Measurements from ENCODE around the gene UGT1A8. TPM values are rescaled to one million over a fixed set of nuclear protein-coding genes. Genes with fewer than 3 reads are reported as not detected.

The UGT1A8 gene
- total RNA-seq, 1 donor from 2014 or later: not detected

- H3K4me3 Mint-ChIP-seq (ENCODE audit: unreplicated experiment): no peak overlapping the region
- H3K4me1 Mint-ChIP-seq (ENCODE audit: low read depth, unreplicated experiment): no peaks in the 10 kb centered on the region
- H3K36me3 Mint-ChIP-seq (ENCODE audit: unreplicated experiment): peaks cover 17% of the 10 kb centered on the region
- TF ChIP-seq CTCF (IDR thresholded peaks at IDR 0.05; ENCODE audit: partially characterized antibody, unreplicated experiment): no peak
- no peaks in the 10 kb centered on the region for H3K9me3 Mint-ChIP-seq (ENCODE audit: unreplicated experiment)
- no peak overlapping the region for H3K27ac Mint-ChIP-seq (ENCODE audit: unreplicated experiment)
- H3K27me3 Mint-ChIP-seq (ENCODE audit: unreplicated experiment): peaks cover 1% of the 10 kb centered on the region
- DNase-seq: no peak
Measured at GRCh38 chr2:233773854-233774253, 156.4 kb downstream of the UGT1A8 start.

DNA sequence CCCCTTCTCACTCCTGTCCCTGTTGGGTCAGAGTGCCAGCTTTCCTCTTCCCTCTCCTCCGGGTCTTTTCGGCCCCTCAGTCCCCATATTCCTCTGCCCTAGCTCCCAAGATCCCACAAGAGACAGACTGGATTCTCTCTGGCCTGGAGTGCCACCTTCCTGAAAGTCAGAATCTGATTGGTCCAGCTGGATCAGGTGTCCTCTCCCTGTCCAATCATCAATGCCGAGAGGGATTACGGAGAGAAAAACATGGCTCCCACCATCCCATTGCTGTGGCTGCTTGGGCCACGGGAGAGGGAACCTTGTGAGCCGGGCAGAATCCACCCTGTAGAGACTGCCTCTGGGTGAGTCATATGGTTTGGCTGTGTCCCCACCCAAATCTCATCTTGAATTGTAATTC, 158.0 kb downstream of the UGT1A8 start:
- H3K4me3 Mint-ChIP-seq (ENCODE audit: unreplicated experiment): no peak overlapping the region
- peaks cover 1% of the 10 kb centered on the region for H3K27me3 Mint-ChIP-seq (ENCODE audit: unreplicated experiment)
- TF ChIP-seq CTCF (IDR thresholded peaks at IDR 0.05; ENCODE audit: partially characterized antibody, unreplicated experiment): no peak
- no peak overlapping the region for H3K27ac Mint-ChIP-seq (ENCODE audit: unreplicated experiment)
- no peaks in the 10 kb centered on the region for H3K4me1 Mint-ChIP-seq (ENCODE audit: low read depth, unreplicated experiment)
- peaks cover 17% of the 10 kb centered on the region for H3K36me3 Mint-ChIP-seq (ENCODE audit: unreplicated experiment)
- no peaks in the 10 kb centered on the region for H3K9me3 Mint-ChIP-seq (ENCODE audit: unreplicated experiment)
- DNase-seq: no peak

GRCh38 chr2:233778030-233778429, 160.6 kb downstream of the UGT1A8 start, which contains the start of gene MROH2A:
TSS of gene MROH2A (plus strand) at chr2:233778330. CDS start at chr2:233779359, 1,029 bp downstream.
- H3K36me3 Mint-ChIP-seq (ENCODE audit: unreplicated experiment): peaks cover 17% of the 10 kb centered on the region
- H3K4me3 Mint-ChIP-seq (ENCODE audit: unreplicated experiment): no peak within 1 kb of the TSS
- H3K4me1 Mint-ChIP-seq (ENCODE audit: low read depth, unreplicated experiment): no peaks in the 10 kb centered on the region
- peaks cover 1% of the 10 kb centered on the region for H3K27me3 Mint-ChIP-seq (ENCODE audit: unreplicated experiment)
- DNase-seq: no peak
- no peak for TF ChIP-seq CTCF (IDR thresholded peaks at IDR 0.05; ENCODE audit: partially characterized antibody, unreplicated experiment)
- H3K9me3 Mint-ChIP-seq (ENCODE audit: unreplicated experiment): no peaks in the 10 kb centered on the region
- H3K27ac Mint-ChIP-seq (ENCODE audit: unreplicated experiment): no peak within 1 kb of the TSS

DNA sequence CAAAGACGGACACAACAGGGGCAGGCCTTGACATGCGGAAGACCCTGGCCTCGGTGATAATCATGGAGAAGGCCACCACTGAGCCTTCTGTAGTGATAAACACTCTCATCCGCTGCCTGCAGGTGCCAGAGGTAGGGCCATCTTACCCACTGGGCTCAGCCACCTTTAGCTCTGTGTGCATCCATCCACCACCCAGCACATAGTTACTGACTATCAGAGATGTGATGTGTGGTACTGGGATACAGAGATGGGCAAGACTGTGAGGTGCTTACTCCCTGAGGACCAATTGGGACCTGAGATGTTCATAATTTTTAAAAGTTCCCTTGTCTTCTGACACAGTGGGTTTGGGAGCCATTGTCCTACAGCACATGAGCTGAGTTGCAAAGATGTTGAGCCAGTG, 162.3 kb downstream of the UGT1A8 start:
- no peak overlapping the region for H3K4me3 Mint-ChIP-seq (ENCODE audit: unreplicated experiment)
- no peak for TF ChIP-seq CTCF (IDR thresholded peaks at IDR 0.05; ENCODE audit: partially characterized antibody, unreplicated experiment)
- peaks cover 17% of the 10 kb centered on the region for H3K36me3 Mint-ChIP-seq (ENCODE audit: unreplicated experiment)
- no peak for DNase-seq
- no peak overlapping the region for H3K27ac Mint-ChIP-seq (ENCODE audit: unreplicated experiment)
- H3K27me3 Mint-ChIP-seq (ENCODE audit: unreplicated experiment): peaks cover 1% of the 10 kb centered on the region
- H3K4me1 Mint-ChIP-seq (ENCODE audit: low read depth, unreplicated experiment): no peaks in the 10 kb centered on the region
- no peaks in the 10 kb centered on the region for H3K9me3 Mint-ChIP-seq (ENCODE audit: unreplicated experiment)

GRCh38 chr2:233780771-233781170, 163.3 kb downstream of the UGT1A8 start:
- DNase-seq: no peak
- H3K27ac Mint-ChIP-seq (ENCODE audit: unreplicated experiment): no peak overlapping the region
- no peaks in the 10 kb centered on the region for H3K4me1 Mint-ChIP-seq (ENCODE audit: low read depth, unreplicated experiment)
- H3K9me3 Mint-ChIP-seq (ENCODE audit: unreplicated experiment): no peaks in the 10 kb centered on the region
- H3K4me3 Mint-ChIP-seq (ENCODE audit: unreplicated experiment): no peak overlapping the region
- peaks cover 8% of the 10 kb centered on the region for H3K36me3 Mint-ChIP-seq (ENCODE audit: unreplicated experiment)
- H3K27me3 Mint-ChIP-seq (ENCODE audit: unreplicated experiment): peaks cover 1% of the 10 kb centered on the region
- TF ChIP-seq CTCF (IDR thresholded peaks at IDR 0.05; ENCODE audit: partially characterized antibody, unreplicated experiment): no peak

All from glutamatergic neuron (in vitro differentiated cells).